ENCODE measurements around the gene NOC2L. TPM values are rescaled to one million over a fixed set of nuclear protein-coding genes. Genes with fewer than 3 reads are reported as not detected.
"Not testable (repeated sequence)": the region's sequence is repeated elsewhere in the genome, so short reads cannot be mapped to it uniquely, and the experiment has no call there.

Gene NOC2L
- polyA plus RNA-seq, 4 donors: 55.8 to 70.0 (median 64.6) TPM

DNA sequence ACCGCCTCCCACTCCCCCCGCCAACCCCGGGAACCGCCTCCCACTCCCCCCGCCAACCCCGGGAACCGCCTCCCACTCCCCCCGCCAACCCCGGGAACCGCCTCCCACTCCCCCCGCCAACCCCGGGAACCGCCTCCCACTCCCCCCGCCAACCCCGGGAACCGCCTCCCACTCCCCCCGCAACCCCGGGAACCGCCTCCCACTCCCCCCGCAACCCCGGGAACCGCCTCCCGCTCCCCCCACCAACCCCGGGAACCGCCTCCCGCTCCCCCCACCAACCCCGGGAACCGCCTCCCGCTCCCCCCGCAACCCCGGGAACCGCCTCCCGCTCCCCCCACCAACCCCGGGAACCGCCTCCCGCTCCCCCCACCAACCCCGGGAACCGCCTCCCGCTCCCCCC, 17.7 kb upstream of the NOC2L start:
- not testable (repeated sequence) for DNase-seq (ENCODE audit: low read depth in 4 of 4, low spot score in 2 of 4)

DNA sequence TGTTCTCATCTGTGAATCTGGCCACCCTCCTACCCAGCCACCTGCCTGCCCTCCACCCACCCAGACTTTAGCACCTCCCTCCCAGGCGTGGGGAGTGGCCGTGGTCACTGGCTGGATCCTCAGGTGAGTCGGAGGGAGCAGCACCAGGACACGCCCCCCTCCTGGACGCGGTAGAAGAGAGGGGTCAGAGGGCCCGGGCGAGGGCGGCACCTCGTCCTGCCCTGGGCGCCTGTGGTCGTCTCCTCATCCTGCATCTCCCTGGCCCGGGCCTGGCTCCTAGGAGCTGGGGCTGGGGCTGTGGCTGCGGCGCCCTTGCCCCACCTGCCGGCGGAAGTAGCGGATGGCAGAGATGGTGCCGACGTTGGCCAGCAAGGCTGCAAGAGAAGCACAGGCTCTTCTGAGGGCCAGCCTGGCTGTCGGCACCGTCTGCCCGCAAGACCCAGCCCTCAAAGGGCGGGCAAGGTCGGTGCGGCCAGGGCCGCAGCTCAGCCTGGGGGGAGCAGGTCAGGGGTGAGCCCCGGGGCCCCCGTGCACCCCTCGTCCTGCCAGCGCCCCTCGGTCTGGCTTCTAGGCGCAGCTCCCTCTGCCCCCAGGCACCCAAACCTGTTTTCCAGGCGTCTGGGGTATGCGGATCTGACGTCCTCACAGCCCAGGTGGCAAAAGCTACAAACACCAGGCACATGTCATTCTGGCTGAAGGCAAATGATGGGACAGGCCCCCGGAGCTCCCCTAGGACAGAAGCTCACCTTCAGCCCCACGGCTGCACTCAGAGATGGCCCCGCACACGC, 17.0 kb upstream of the NOC2L start:
- DNase-seq (ENCODE audit: low read depth in 4 of 4, low spot score in 2 of 4): no peak

DNA sequence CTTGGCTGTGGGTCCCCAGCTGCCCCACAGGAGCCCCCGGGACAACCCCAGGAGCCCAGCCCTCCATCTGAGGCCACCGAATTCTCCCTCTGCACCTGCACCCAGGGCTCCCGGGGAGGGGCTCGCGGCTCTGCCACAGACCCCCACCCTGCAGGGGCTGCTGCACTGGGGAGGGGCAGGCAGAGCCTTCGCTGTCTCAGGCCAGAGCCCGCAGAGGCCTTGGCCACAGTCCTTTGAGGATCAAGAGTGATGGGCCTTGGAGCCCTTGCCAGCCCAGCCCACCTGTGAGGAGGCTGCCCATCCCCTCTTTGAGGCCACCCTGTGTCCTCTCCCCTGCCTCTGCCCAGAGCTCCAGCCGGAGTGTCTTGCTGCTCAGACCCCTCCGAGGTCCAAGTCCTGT, 16.3 kb upstream of the NOC2L start:
- DNase-seq (ENCODE audit: low read depth in 4 of 4, low spot score in 2 of 4): no peak

DNA sequence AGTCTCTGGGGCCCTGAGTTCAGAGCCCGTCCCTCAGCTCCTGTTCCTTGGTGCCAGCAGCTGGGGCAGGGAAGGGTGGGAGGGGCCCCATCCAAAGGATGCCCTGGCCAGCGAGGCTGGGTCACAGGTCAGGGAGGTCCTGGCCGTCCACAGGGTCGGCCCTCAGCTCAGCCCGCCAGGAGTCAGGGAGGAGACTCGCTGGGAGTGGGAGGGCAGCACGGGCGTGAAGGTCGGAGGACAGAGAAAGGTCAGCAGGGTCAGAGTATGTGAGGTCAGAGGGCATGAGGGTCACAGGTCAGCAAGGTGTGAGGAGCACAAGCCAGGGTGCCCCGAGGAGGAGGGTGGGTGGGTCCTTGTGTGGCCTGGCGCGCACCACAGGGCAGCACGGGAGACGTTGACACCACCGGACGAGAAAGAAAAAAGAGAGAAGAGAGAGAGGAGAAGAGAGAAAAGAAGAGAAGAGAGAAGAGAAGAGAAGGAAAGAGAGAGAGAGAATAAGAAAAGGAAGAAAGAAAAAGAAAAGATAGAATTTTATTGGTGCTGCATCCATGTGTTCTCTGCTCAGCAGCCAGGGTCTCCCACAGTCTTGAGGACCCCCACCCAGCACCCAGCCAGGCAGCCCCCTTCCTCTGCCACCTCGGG, 15.8 kb upstream of the NOC2L start:
- DNase-seq (ENCODE audit: low read depth in 4 of 4, low spot score in 2 of 4): no peak

DNA sequence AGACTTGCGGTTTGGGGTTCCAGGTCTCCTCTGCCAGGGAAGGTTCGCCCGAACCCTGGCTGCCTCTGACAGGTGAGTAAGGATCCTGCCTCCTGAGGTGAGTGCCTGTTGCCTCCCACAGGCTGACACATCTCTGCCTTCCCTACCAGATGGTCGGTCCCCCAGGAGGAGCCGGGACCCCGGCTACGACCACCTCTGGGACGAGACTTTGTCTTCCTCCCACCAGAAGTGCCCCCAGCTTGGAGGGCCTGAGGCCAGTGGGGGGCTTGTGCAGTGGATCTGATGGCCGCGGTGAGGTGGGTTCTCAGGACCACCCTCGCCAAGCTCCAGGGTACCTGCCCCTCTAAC, 15.2 kb upstream of the NOC2L start:
- DNase-seq (ENCODE audit: low read depth in 4 of 4, low spot score in 2 of 4): no peak

DNA sequence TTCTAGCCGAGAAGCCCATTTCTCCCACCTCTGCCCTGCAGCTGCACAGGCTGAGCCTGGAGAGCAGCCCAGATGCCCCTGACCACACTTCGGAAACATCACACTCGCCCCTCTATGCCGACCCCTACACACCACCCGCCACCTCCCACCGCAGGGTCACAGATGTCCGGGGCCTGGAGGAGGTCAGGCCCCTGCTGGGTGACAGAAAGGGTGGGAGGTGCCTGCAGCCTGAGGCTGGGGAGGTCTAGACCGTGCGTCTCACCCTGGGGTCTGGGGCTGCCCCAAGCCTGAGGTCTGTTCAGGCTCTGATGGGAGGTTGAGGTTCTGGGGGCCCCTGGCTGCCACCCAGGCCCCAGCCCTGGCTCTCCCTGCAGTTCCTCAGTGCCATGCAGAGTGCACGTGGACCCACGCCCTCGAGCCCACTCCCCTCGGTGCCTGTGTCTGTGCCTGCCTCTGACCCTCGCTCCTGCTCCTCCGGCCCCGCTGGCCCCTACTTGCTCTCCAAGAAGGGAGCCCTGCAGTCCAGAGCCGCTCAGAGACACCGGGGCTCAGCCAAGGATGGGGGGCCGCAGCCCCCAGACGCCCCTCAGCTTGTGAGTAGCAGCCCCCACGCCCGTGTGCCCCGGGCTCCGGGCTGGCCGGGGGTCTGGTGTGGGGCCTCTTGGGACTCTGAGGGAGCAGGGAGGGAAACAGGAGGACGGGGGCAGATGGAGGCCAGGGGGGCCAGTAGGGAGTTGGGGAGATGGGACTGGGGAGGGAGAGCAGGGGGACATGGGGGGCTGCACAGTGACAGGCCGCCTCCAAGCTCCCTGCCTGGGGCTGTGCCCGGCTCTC, 14.6 kb upstream of the NOC2L start:
- no peak for DNase-seq (ENCODE audit: low read depth in 4 of 4, low spot score in 2 of 4)

DNA sequence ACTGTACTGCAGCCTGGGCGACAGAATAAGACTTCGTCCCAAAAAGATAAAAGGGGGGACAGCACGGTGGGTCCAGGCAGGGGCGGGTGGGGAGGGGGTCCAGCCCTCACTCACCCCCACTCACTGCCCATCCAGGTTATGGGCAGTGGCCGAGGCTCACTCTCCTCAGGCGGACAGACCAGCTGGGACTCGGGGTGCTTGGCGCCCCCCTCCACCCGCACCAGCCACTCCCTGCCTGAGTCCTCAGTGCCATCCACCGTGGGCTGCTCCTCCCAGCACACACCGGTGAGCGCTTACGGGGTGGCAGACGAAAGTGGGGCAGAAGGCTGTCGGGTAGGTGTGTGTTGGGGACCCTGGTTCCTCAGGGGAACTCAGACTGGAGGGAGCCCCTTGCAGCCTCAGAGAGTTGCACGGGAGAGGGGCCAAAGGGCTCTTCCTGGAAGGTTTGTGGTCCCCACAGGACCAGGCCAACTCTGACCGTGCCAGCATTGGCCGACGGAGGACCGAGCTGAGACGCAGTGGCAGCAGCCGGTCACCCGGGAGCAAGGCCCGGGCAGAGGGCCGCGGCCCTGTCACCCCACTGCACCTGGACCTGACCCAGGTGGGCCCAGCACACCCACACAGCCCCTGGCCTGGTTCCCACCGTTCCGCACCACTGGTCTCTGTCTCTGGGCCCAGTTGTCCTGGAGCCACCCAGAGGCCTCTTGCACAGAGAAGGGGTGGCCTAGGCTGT, 13.8 kb upstream of the NOC2L start:
- DNase-seq (ENCODE audit: low read depth in 4 of 4, low spot score in 2 of 4): no peak

DNA sequence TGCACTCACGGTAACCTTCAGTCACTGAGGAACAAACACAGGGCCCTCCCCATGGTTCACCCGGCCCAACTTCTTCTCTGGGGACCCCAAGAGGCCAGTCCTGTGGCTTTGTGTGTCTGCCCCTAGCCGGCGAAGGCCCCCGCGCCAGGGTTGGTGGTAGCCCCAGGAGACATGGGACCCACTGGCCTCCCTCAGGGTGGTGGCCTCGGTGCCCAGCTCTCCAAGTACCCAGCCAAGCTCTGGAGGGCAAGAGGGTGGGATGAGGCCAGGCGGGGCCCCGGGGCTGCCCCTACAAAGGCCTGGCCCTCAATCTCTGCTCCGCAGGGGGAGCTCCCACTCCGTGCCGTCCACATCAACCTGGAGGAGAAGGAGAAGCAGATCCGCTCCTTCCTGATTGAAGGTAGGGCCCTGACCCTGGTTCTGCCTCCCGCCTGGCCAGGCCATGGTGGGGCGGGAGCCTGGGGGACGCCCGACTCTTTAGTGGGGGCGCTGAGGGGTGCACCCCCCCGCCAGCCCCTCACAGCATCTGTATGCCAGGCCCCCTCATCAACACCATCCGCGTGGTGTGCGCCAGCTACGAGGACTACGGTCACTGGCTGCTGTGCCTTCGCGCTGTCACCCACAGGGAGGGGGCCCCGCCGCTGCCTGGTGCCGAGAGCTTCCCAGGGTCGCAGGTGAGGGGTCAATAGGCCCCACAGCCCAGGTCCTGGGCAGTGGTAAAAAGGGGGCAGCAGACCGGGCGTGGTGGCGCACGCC, 12.9 kb upstream of the NOC2L start:
- DNase-seq (ENCODE audit: low read depth in 4 of 4, low spot score in 2 of 4): no peak

DNA sequence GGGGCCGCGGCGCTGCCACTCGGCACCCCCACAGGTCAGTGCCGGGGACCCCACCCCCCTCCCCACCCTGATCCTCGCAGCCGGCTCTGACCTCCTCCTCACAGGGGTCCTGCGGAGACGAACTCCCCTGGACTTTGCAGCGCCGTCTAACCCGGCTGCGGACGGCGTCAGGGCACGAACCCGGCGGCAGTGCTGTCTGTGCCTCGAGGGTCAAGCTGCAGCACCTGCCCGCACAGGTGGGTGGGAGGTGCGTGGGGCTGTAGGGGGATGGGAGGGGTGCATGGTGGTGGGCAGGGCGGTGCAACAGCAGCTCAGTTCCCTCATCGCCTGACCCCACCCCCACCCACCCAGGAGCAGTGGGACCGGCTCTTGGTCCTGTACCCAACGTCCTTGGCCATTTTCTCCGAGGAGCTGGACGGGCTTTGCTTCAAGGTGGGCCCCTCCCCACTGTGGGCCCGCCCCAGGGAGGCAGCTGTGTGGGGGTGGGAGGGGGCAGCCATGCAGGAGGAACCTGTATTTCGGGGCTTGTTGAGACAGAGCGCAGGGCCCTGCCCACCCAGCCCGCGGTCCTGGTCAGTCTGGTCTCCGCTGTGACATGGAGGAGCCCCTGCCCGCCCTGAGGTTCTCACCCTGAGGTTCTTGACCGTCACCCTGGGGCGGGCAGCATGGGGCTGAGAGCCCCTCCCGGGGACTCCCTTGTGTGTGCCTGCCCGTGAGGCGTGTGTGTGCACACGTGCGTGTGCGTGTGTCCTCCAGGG, 12.1 kb upstream of the NOC2L start:
- no peak for DNase-seq (ENCODE audit: low read depth in 4 of 4, low spot score in 2 of 4)

DNA sequence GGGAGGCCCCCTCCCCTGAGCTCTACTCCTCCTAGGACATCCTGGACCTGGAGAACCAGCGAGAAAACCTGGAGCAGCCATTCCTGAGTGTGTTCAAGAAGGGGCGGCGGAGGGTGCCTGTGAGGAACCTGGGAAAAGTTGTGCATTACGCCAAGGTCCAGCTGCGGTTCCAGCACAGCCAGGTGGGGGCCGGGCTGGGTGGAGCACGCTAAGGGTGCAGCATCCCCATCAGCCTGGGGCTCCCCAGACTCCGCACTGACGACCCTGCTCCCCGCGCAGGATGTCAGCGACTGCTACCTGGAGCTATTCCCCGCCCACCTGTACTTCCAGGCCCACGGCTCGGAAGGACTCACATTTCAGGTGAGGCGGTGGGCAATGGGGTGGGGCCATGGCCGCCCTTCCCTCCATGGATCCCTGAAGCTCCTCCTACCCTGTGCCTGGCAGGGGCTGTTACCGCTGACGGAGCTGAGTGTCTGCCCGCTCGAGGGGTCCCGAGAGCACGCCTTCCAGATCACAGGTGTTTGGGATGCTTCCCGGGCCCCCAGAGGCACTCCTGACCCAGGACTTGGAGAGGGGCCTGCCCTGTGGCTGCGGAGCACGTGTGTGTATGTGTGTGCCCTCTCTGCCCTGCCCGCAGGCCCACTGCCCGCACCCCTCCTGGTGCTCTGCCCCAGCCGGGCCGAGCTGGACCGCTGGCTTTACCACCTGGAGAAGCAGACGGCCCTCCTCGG, 11.4 kb upstream of the NOC2L start:
- DNase-seq (ENCODE audit: low read depth in 4 of 4, low spot score in 2 of 4): no peak

DNA sequence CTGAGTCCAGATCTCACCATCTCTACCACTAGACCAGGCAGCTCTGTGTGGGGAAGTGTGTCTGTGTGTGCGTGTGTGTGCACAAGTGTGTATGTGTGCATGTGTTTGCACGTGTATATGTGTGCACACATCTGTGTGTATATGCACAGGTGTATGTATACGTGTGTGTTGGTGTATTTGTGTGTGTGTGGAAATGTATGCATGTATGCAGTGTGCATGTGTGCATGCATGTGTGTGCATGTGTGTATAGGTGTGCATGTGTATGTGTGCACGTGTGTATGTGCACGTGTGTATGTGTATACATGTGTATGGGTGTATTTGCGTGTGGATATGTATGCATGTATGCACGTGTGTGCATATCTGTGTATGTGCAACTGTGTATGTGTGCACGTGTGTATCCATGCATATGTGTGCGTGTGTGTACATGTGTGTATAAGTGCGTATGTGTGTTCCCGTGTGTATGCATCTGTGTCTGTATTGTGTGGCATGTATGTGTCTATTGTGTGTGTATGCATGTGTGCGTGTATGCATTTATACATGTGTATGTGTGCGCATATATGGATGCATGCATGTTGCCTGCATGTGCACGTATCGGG, 10.3 kb upstream of the NOC2L start:
- DNase-seq (ENCODE audit: low read depth in 4 of 4, low spot score in 2 of 4): no peak

DNA sequence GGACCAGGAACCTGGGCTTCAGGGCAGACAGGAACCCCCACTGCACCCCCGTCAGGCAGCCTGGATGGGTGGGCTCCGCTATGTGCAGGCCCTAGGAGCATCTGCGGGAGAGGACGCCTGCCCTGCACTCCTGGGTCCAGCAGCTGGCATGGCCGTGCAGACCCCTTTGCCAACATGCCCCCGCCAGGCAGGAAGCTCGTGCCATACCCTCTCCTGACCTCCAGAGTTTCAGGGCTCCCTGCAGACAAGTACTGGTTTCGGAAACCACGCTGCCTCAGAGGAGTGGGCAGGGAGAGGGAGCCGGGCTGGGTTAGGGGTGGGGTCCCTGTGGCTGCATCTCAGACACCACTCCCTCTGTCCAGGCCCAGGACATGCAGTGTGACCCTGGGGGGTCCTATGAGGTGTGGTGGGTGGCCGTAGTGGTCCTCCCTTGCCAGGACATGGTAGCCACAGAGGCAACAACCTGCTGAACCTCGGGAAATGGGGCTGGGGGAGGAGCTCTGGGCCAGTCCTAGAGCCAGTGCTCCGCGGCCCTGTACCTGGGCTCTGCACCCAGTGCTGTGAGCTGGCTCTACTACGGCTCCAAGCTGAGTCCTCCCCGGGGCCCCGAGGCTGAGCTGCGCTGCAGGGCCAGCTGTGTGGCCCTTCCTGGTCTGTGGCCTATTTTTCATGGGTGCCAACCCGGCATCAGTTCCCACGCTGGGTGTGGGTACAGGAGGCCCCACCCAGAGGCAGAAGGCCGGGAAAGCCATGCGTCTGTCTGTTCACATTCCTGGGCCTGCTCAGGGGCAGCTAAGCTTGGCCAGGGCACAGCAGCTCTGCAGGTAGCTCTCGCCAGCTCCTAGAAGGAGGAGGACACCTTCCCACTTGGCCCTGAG, 8.6 kb upstream of the NOC2L start:
- no peak for DNase-seq (ENCODE audit: low read depth in 4 of 4, low spot score in 2 of 4)

DNA sequence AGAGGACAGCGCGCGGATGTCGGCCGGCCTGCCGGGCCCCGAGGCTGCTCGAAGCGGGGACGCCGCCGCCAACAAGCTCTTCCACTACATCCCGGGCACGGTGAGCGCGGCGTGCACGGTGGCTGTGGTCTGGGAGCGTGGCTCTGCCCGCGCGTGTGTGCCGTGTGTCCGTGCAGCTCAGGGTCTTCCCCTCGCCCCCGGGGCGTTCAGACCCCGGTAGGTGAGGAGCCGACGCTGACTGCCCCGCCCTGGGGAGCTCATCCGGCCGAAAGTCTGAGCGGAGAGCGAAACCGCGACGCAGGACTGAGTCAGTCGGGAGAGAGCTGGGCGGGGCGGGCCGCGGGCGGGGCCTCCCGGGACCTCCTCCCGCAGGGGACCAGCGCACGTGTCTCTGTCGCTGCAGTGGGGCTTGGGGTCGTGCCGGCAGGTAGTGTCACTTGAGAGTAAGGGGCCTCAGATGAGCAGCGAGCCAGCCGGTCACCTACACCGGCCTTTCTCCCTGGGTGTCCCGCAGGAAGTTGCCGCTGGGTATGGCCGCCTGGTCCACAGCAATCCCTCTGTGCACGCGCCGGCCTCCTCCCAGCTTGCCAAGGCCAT, 7.7 kb upstream of the NOC2L start:
- no peak for DNase-seq (ENCODE audit: low read depth in 4 of 4, low spot score in 2 of 4)

DNA sequence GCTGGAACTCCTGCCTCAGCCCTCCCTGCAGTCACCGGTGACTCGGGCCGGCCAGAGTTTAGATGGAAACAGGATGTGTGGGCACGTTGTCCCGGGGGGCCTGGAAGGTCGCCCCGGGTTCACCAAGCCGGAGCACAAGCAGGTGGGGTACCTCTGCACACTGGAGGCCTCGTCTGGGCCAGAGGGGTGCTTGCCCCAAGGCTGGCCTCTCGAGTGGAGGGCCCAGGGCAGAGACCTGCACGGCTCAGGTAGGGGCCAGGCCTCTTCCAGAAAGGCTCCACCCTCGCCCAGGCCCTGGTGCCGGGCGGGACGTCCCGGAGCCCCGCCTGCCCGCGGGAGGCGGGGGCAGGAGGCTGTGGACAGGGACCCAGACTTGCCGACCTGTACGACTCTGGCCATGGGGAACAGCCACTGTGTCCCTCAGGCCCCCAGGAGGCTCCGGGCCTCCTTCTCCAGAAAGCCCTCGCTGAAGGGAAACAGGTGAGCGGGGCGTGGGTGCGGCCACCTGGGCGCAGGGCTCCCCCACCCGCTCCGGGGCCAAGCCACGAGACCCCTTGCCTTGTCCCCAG, 7.2 kb upstream of the NOC2L start, which contains the start of gene PLEKHN1:
Gene PLEKHN1 (plus strand): TSS at position 348 of the 569 bp plus-strand sequence. CDS start 50 bp downstream, at position 398.
- DNase-seq (ENCODE audit: low read depth in 4 of 4, low spot score in 2 of 4): no peak

DNA sequence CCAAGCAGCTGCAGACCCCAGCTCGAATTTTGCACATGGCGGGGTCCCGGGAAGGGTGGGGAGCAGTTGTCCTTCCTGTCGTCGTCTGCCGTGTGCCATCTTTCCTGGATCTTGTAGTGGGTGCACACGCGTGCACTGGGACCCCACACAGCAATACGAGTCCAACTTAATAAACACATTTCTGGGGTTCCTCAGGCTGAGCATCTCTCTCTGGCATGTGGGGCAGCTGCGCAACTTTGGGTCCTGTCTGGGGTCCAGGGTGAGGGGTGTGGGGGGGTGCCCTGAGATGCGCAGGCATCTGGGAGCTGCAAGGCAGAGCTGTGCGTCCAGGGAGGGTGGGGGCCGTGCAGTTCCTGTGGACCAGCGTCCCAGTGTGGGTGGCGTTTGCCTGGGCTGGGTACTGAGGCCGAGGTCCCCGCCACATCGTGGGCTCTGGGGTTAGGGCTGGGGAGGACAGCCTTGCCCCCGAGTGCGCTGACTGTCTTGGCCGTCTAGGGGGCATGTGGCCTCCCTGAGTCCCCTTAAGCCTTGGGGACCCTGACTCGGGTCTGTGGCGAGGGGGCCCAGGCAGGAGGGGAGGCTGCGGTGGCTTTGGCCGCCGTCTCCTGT, 6.6 kb upstream of the NOC2L start:
- DNase-seq (ENCODE audit: low read depth in 4 of 4, low spot score in 2 of 4): no peak

All from left renal cortex interstitium (tissue), 4 donors.